Liver (tissue), 9 donors: ENCODE data around the gene DGKB. TPM values are rescaled to one million over a fixed set of nuclear protein-coding genes. Genes with fewer than 3 reads are reported as not detected.

ENCODE experiments used
- DNase-seq: peaks from one replicate; pipeline ENCODE4 v3.0.0-alpha.2; 2017; ENCODE audit warnings: low spot score
- H3K27ac ChIP-seq, 2 donors: one replicate each; pipeline ENCODE4 v1.7.0; 2013; ENCODE audit warnings: inconsistent platforms in 2 of 2, low read length in 2 of 2, control low read depth in 1 of 2, low read depth in 1 of 2, mild to moderate bottlenecking in 1 of 2
- H3K27me3 ChIP-seq, 4 donors: one replicate each; pipeline versions ENCODE4 v1.6.1 to v1.7.0; 2013; ENCODE audit warnings: low read length in 3 of 4, inconsistent platforms in 1 of 4, mild to moderate bottlenecking in 1 of 4, moderate library complexity in 1 of 4; ENCODE audit not compliant: control insufficient read depth in 4 of 4, insufficient read depth in 4 of 4
- H3K36me3 ChIP-seq, 4 donors: one replicate each; pipeline versions ENCODE4 v1.6.1 to v1.7.0; 2013; ENCODE audit warnings: low read length in 3 of 4, mild to moderate bottlenecking in 3 of 4, low read depth in 1 of 4, moderate library complexity in 1 of 4; ENCODE audit not compliant: control insufficient read depth in 4 of 4, insufficient read depth in 3 of 4
- H3K4me1 ChIP-seq, 4 donors: one replicate each; pipeline versions ENCODE4 v1.6.1 to v1.7.0; 2013; ENCODE audit warnings: low read length in 3 of 4, mild to moderate bottlenecking in 3 of 4, moderate library complexity in 1 of 4; ENCODE audit not compliant: control insufficient read depth in 4 of 4, insufficient read depth in 4 of 4
- H3K4me3 ChIP-seq, 3 donors: one replicate each; pipeline versions ENCODE4 v1.6.1 to v1.7.0; 2013; ENCODE audit warnings: low read length in 3 of 3, control low read depth in 1 of 3, low read depth in 1 of 3, mild to moderate bottlenecking in 1 of 3
- H3K9ac ChIP-seq, 2 donors: one replicate each; pipeline ENCODE4 v1.7.0; 2013; ENCODE audit warnings: low read length in 2 of 2, mild to moderate bottlenecking in 2 of 2, moderate library complexity in 2 of 2, control low read depth in 1 of 2, low read depth in 1 of 2
- H3K9me3 ChIP-seq, 4 donors: one replicate each; pipeline versions ENCODE4 v1.6.1 to v1.7.0; 2013; ENCODE audit warnings: low read length in 3 of 4; ENCODE audit not compliant: control insufficient read depth in 4 of 4
- ATF3 ChIP-seq: IDR thresholded peaks from 2 replicates; pipeline ENCODE4 v1.6.1; 2016; ENCODE audit warnings: antibody characterized with exemption
- CTCF ChIP-seq: fragments of 150-350 bp; IDR thresholded peaks from 2 replicates; pipeline ENCODE4 v1.5.1; 2017; ENCODE audit warnings: improper control_type of control experiment, low read depth, low read length; ENCODE audit not compliant: missing input control
- EGR1 ChIP-seq, 2 donors: IDR thresholded peaks; 2 replicates each; pipeline ENCODE4 v1.6.1; 2016 to 2018; ENCODE audit warnings: antibody characterized with exemption in 2 of 2, low read depth in 2 of 2
- FOXA1 ChIP-seq: IDR thresholded peaks from 2 replicates; pipeline ENCODE4 v1.6.1; 2016; ENCODE audit warnings: antibody characterized with exemption
- FOXA2 ChIP-seq: IDR thresholded peaks from 2 replicates; pipeline ENCODE4 v1.6.1; 2016; ENCODE audit warnings: antibody characterized with exemption
- GABPA ChIP-seq, 2 donors: IDR thresholded peaks in 1 of 2; conservative IDR thresholded peaks in 1 of 2; 2 replicates each; pipeline ENCODE4 v1.6.1; 2016; ENCODE audit warnings: antibody characterized with exemption in 2 of 2, mild to moderate bottlenecking in 1 of 2, moderate library complexity in 1 of 2
- HNF4A ChIP-seq, 2 donors: conservative IDR thresholded peaks; 2 replicates each; pipeline ENCODE4 v1.6.1; 2016; ENCODE audit warnings: antibody characterized with exemption in 2 of 2, mild to moderate bottlenecking in 2 of 2
- HNF4G ChIP-seq: IDR thresholded peaks from 2 replicates; pipeline ENCODE4 v1.6.1; 2016; ENCODE audit warnings: antibody characterized with exemption
- JUND ChIP-seq, 2 donors: IDR thresholded peaks; 2 replicates each; pipeline ENCODE4 v1.6.1; 2016; ENCODE audit warnings: antibody characterized with exemption in 2 of 2
- MAX ChIP-seq: IDR thresholded peaks from 2 replicates; pipeline ENCODE4 v1.6.1; 2016; ENCODE audit warnings: antibody characterized with exemption
- NR2F2 ChIP-seq: IDR thresholded peaks from 2 replicates; pipeline ENCODE4 v1.6.1; 2016; ENCODE audit warnings: antibody characterized with exemption
- RAD21 ChIP-seq, 2 donors: IDR thresholded peaks; 2 replicates each; pipeline ENCODE4 v1.6.1; 2016; ENCODE audit warnings: antibody characterized with exemption in 2 of 2, mild to moderate bottlenecking in 2 of 2
- REST ChIP-seq: IDR thresholded peaks from 2 replicates; pipeline ENCODE4 v1.6.1; 2016; ENCODE audit warnings: antibody characterized with exemption, mild to moderate bottlenecking
- RXRA ChIP-seq, 2 donors: IDR thresholded peaks; 2 replicates each; pipeline ENCODE4 v1.6.1; 2017 to 2018; ENCODE audit warnings: antibody characterized with exemption in 2 of 2, mild to moderate bottlenecking in 1 of 2
- SP1 ChIP-seq: IDR thresholded peaks from 2 replicates; pipeline ENCODE4 v1.6.1; 2018; ENCODE audit warnings: antibody characterized with exemption, mild to moderate bottlenecking
- TAF1 ChIP-seq: conservative IDR thresholded peaks from 2 replicates; pipeline ENCODE4 v1.6.1; 2016; ENCODE audit warnings: antibody characterized with exemption, mild to moderate bottlenecking
- YY1 ChIP-seq: IDR thresholded peaks from 2 replicates; pipeline ENCODE4 v1.6.1; 2016; ENCODE audit warnings: antibody characterized with exemption, mild to moderate bottlenecking
- WGBS: extraction: QIAGEN DNeasy Blood & Tissue Kit; methylation state at CpG from one replicate; pipeline ENCODE4 v1.1.7; 2013; 5-methylcytosine and 5-hydroxymethylcytosine counted together
- polyA plus RNA-seq, 2 donors: library from polyadenylated mRNA; stranded (reverse) in 1 of 2; unstranded in 1 of 2; fragments of 200-250 nt in 1 of 2; fragments of >200 nt in 1 of 2; fragmentation: Nextera tagmentation in 1 of 2; extraction: Ambion mirVana in 1 of 2; gene quantifications; one replicate each; pipeline versions ENCODE4 v1.2.1 to v1.2.3, GENCODE V29; 2013 to 2015
- total RNA-seq, 2 donors: library from RNA; depleted of rRNA; stranded (reverse); fragments of >200 nt; gene quantifications; one replicate each; pipeline ENCODE4 v1.2.3, GENCODE V29; 2014
- TF ChIP-seq, protein P1 (sequence below): IDR thresholded peaks from 2 replicates; pipeline ENCODE4 v1.6.1; 2016; ENCODE audit warnings: antibody characterized with exemption
- donor health status: healthy.
- donor health status: healthy.
- donor health status: healthy.
- donor health status: healthy.
- donor health status: healthy.

Gene DGKB
- total and polyA plus RNA-seq, 4 donors: 0.09 to 0.42 TPM; not detected in 2

DNA sequence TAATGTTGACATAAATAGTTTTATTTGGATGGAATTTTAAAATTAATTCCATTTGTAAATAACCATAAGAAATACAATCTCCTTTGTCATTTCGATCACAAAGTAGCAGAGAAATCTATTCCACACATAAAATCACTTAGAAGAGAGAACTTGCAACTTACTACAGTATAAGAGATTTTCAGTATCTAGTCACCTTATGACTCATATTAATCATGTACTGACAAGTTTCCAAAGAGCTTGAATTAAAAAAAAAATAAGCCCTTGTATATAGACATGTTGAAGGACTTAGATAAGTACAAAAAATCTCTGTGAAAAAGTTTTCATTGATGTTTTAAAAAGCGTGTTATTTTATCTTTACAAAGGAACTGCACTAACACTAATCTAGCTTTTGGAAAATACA is 706.0 kb downstream of the DGKB start:
- H3K4me3 ChIP-seq: no peak overlapping the region
- no peak for TF ChIP-seq MAX
- H3K27me3 ChIP-seq: no peaks in the 10 kb centered on the region
- no peaks in the 10 kb centered on the region for H3K36me3 ChIP-seq
- H3K4me1 ChIP-seq: no peaks in the 10 kb centered on the region
- H3K9ac ChIP-seq: no peak overlapping the region
- no peak overlapping the region for H3K27ac ChIP-seq
- H3K9me3 ChIP-seq: no peaks in the 10 kb centered on the region
- 66% methylated on average over 2 of the region's 2 CpGs for WGBS
- DNase-seq: no peak

- no peak for TF ChIP-seq TAF1
- TF ChIP-seq MAX: no peak
- no peak for TF ChIP-seq RXRA (IDR thresholded peaks at IDR 0.05)
- no peak for TF ChIP-seq JUND (IDR thresholded peaks at IDR 0.05)
- TF ChIP-seq HNF4A (conservative IDR thresholded peaks at IDR 0.05): no peak
- no peak for TF ChIP-seq CTCF
- no peak for TF ChIP-seq ATF3
- no peak for TF ChIP-seq NR2F2
- no peak for TF ChIP-seq GABPA (IDR thresholded peaks at IDR 0.05 in 1 of 2, conservative IDR thresholded peaks at IDR 0.05 in 1 of 2)
- TF ChIP-seq SP1: no peak
- no peak for TF ChIP-seq YY1
- TF ChIP-seq, protein P1, sequence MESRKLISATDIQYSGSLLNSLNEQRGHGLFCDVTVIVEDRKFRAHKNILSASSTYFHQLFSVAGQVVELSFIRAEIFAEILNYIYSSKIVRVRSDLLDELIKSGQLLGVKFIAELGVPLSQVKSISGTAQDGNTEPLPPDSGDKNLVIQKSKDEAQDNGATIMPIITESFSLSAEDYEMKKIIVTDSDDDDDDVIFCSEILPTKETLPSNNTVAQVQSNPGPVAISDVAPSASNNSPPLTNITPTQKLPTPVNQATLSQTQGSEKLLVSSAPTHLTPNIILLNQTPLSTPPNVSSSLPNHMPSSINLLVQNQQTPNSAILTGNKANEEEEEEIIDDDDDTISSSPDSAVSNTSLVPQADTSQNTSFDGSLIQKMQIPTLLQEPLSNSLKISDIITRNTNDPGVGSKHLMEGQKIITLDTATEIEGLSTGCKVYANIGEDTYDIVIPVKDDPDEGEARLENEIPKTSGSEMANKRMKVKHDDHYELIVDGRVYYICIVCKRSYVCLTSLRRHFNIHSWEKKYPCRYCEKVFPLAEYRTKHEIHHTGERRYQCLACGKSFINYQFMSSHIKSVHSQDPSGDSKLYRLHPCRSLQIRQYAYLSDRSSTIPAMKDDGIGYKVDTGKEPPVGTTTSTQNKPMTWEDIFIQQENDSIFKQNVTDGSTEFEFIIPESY: no peak
- TF ChIP-seq EGR1 (IDR thresholded peaks at IDR 0.05; ENCODE audit: low read depth in 2 of 2): no peak
- TF ChIP-seq FOXA1: no peak
- no peaks in the 10 kb centered on the region for H3K9me3 ChIP-seq
- 81% methylated on average over 4 of the region's 4 CpGs for WGBS
- no peak overlapping the region for H3K4me3 ChIP-seq
- no peak overlapping the region for H3K27ac ChIP-seq
- H3K4me1 ChIP-seq: no peaks in the 10 kb centered on the region
- no peak for DNase-seq
- H3K27me3 ChIP-seq: no peaks in the 10 kb centered on the region
- H3K9ac ChIP-seq: no peak overlapping the region
- H3K36me3 ChIP-seq: no peaks in the 10 kb centered on the region
Observed at GRCh38 chr7:14195871-14196270, 706.7 kb downstream of the DGKB start.

GRCh38 chr7:14195079-14195478 is 707.5 kb downstream of the DGKB start:
- H3K4me1 ChIP-seq: no peaks in the 10 kb centered on the region
- 81% methylated on average over 4 of the region's 4 CpGs for WGBS
- H3K4me3 ChIP-seq: no peak overlapping the region
- DNase-seq: no peak
- H3K9ac ChIP-seq: no peak overlapping the region
- no peaks in the 10 kb centered on the region for H3K36me3 ChIP-seq
- no peaks in the 10 kb centered on the region for H3K27me3 ChIP-seq
- H3K9me3 ChIP-seq: no peaks in the 10 kb centered on the region
- H3K27ac ChIP-seq: no peak overlapping the region
- TF ChIP-seq TAF1 (no peak), RAD21 (IDR thresholded peaks at IDR 0.05) (no peak), YY1 (no peak), CTCF (no peak), FOXA1 (no peak), JUND (IDR thresholded peaks at IDR 0.05) (no peak), HNF4G (no peak), NR2F2 (no peak), GABPA (IDR thresholded peaks at IDR 0.05 in 1 of 2, conservative IDR thresholded peaks at IDR 0.05 in 1 of 2) (no peak), RXRA (IDR thresholded peaks at IDR 0.05) (no peak), REST (no peak), FOXA2 (no peak), MAX (no peak)
